Amniotic stem cell (primary cell): ENCODE data around the gene CERCAM.
A peak's percentile ranks its signal among the peaks of the same experiment; 100 is the strongest.

Experiments used
- DNase-seq: peaks from one replicate; lab custom pipeline; 2025; lab: John Stamatoyannopoulos, UW

The CERCAM gene

DNA sequence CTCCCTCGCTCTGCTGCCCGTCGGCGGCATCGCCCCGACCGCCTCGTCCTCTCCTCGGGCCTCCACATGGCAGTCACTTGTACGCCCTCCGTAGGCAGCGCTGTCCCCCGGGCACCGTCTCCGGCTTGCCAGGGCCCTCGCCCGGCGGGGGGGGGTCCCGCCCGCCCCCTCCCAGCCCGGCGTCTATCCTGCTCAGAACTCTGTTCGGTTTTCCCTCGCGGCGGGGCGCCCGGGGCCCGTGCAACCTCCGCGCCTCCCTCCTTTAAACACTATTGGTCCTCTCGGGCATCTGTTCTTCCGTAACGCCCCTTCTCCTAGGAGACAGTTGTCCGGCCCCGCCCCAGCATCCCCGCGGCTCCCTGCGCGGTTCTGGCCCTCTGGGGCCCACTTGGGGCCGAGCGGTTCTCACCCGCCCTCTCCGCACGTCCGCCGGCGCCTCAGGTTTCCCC lies 36.0 kb downstream of the CERCAM start:
- DNase-seq = peak; percentile 46

DNA sequence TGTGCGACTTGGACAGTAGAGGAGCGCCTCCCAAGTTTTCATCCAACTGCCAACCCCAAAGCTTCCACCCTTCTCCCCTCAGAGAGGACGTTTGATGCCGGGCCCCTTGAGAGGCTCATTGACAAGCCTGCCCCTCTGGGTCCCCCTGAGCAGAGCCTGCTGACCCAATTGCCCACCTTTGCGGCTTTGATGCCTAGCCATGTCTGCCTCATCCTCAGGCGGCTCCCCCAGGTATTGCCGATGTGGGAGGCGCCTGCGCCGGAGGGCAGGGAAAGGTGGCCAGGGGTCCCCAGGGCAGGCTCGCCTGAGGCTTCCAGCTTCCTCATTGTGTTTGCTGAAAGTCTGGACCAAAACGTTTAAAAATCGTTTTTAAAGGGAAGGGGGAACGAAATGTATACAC lies 36.5 kb downstream of the CERCAM start:
- no peak for DNase-seq

GRCh38 chr9:128459011-128459410 lies 38.4 kb downstream of the CERCAM start:
- no peak for DNase-seq

DNA sequence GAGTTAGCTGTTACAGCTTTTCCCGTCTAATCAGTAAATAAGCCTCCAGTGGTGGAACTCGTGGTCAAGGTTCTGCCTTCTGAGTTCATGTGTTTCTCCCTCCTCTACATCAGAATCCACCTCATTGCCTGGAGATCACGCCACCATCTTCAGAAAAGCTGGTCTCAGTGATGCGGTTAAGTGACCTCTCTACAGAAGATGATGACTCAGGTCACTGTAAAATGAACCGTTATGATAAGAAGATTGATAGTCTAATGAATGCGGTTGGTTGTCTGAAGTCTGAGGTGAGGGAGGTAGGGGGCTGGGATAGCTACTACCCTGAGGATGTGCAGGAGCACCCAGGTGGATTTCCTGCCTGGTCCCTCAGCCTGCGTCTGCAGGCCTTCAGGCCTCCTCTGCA lies 48.4 kb downstream of the CERCAM start:
- no peak for DNase-seq

DNA sequence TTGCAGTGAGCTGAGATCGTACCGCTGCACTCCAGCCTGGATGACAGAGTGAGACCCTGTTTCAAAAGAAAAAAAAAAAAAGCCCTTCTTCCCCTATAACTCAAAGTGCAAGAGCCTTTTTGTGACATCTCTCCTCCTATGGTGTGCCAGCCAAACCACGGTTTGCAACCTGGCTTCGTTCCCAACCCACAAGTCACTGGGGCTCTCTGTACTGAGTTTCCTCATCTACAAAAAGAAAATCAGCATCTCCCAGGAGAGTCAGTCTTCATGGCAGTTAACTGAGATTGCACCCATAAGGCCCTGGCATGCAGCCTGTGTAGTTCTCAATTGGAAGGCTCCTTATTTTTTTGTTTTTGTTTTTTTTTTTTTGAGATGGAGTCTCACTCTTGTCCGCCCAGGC lies 49.9 kb downstream of the CERCAM start:
- DNase-seq = no peak

GRCh38 chr9:128473104-128473503 lies 52.4 kb downstream of the CERCAM start:
- DNase-seq = no peak

GRCh38 chr9:128475867-128476266 lies 55.2 kb downstream of the CERCAM start:
- DNase-seq = no peak

GRCh38 chr9:128479262-128479661 lies 58.6 kb downstream of the CERCAM start:
- DNase-seq = no peak

DNA sequence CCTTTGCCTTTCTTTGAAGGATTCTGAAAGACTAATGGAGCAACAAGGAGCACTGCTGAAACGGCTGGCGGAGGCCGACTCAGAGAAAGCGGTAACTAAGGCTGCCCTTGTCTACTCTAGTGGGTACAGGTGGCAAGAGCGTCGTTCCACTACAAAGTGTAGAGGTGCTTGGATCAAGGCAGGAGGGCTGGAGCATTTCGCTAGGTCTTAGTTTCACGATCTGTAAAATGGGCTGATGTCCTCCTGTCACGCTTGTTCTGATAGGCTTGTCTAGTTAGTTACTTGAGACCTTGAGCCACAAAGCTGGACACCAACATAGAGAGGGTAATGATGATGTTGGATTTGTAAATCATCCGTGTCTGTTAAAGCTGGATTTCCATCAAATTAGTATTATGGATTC lies 60.9 kb downstream of the CERCAM start:
- DNase-seq = no peak

DNA sequence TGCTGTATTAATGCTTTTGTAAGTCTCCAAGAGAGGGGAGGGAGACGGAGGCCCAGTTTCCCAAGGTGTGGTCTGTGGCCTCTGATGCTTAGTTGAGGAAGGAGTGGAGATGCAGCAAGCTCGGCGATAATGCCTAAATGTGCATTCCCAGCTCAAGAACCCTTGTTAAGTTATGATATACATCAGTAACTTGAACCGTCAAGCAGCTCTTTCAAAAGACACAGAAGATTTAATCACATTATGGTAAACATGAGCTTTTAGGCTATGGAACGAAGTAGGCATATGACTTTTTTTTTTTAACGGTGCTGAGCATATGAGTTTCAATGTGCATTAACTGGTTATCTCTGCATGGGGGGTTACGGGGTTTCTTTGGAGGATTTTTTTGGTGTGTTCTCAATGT lies 61.5 kb downstream of the CERCAM start:
- DNase-seq = no peak

- DNase-seq = no peak
Measured at GRCh38 chr9:128484686-128485413, 64.2 kb downstream of the CERCAM start.

DNA sequence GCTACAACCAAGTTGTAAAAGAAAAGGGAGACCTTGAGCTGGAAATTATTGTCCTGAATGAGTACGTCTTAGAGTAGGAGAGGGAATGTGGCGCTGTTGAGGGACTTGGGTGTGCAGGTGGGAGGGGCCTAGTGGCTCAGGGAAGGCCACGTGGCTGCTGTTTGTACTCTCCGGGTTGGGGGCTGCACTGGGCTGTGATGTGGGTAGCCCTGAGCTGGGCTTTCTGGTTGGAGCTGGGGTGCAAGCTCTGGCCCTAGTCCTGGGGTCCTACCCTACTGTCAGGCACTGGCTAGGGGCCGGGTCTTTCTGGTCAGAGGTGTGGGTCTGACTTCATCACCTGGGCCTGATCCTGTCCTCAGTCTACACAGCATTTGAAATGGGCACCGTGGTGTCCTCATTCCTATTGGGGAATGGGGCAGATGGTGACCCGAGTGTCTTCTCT lies 64.8 kb downstream of the CERCAM start:
- no peak for DNase-seq

DNA sequence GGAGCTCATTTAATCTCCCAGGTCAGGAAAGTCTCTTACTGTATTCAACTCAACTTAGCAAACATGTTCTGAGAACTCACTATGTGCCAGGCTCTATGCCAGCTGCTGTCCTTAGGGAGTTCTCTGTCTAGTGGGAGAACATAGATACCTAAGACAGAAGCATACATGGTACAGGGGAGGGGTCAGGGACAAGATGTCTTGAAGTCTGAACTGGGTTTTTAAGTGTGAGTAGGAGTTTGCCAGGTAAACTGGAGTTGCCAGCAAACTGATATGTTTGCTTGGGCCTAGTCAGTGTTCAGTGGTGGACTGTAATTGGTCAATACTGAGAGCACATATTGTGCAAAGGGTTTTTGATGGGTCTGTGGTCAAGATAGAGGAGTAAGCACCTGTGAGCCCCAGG lies 65.5 kb downstream of the CERCAM start:
- no peak for DNase-seq
